HCT116 (cell line): Measurements from ENCODE around the gene PCLO.

Experiments
- ATF3 ChIP-seq: IDR thresholded peaks from 2 replicates; pipeline ENCODE4 v1.6.1; 2012
- CEBPB ChIP-seq: IDR thresholded peaks from 2 replicates; pipeline ENCODE4 v1.6.1; 2012; ENCODE audit warnings: low read depth
- CTCF ChIP-seq, 3 experiments: fragments of 200-600 bp in 1 of 3; sonication (generic) in 1 of 3; IDR thresholded peaks in 2 of 3; conservative IDR thresholded peaks in 1 of 3; 2 replicates each; pipeline ENCODE4 v1.5.1; 2012 to 2017; ENCODE audit warnings: low read depth in 2 of 3, low read length in 2 of 3, antibody characterized with exemption in 1 of 3, borderline replicate concordance in 1 of 3, control low read depth in 1 of 3, mild to moderate bottlenecking in 1 of 3, mixed read lengths in 1 of 3, mixed run types in 1 of 3, moderate library complexity in 1 of 3; ENCODE audit not compliant: insufficient read depth in 1 of 3
- EZH2 ChIP-seq: fragments of 200-600 bp; sonication (generic); IDR thresholded peaks from 2 replicates; pipeline ENCODE4 v1.6.1; 2017; ENCODE audit warnings: antibody characterized with exemption, mixed run types
- EZH2phosphoT487 ChIP-seq: fragments of 200-600 bp; IDR thresholded peaks from 2 replicates; pipeline ENCODE4 v1.6.1; 2018; ENCODE audit warnings: antibody characterized with exemption, borderline replicate concordance
- POLR2A ChIP-seq: IDR thresholded peaks from 2 replicates; pipeline ENCODE4 v1.7.0; 2011; ENCODE audit warnings: borderline replicate concordance; ENCODE audit not compliant: insufficient read depth, insufficient read length; ENCODE audit errors: extremely low read depth
- POLR2AphosphoS5 ChIP-seq: IDR thresholded peaks from 2 replicates; pipeline ENCODE4 v1.6.1; 2011; ENCODE audit warnings: mild to moderate bottlenecking, low read depth, low read length, moderate library complexity
- RAD21 ChIP-seq: IDR thresholded peaks from 2 replicates; pipeline ENCODE4 v1.6.1; 2012; ENCODE audit warnings: low read depth, mild to moderate bottlenecking
- REST ChIP-seq: IDR thresholded peaks from 2 replicates; pipeline ENCODE4 v1.6.1; 2012; ENCODE audit warnings: low read depth
- SIN3A ChIP-seq: IDR thresholded peaks from 2 replicates; pipeline ENCODE4 v1.6.1; 2012; ENCODE audit warnings: low read depth
- SRF ChIP-seq: IDR thresholded peaks from 2 replicates; pipeline ENCODE4 v1.6.1; 2012; ENCODE audit warnings: low read depth
- TCF7L2 ChIP-seq: IDR thresholded peaks from 2 replicates; pipeline ENCODE4 v1.7.0; 2011; ENCODE audit warnings: borderline replicate concordance, inconsistent platforms; ENCODE audit not compliant: insufficient read depth, insufficient read length; ENCODE audit errors: extremely low read depth
- ZNF274 ChIP-seq: fragments of 200-500 bp; sonication (Bioruptor generic); IDR thresholded peaks from 2 replicates; pipeline ENCODE4 v1.6.1; 2014; ENCODE audit warnings: mild to moderate bottlenecking, low read depth, low read length, inconsistent platforms

DNA sequence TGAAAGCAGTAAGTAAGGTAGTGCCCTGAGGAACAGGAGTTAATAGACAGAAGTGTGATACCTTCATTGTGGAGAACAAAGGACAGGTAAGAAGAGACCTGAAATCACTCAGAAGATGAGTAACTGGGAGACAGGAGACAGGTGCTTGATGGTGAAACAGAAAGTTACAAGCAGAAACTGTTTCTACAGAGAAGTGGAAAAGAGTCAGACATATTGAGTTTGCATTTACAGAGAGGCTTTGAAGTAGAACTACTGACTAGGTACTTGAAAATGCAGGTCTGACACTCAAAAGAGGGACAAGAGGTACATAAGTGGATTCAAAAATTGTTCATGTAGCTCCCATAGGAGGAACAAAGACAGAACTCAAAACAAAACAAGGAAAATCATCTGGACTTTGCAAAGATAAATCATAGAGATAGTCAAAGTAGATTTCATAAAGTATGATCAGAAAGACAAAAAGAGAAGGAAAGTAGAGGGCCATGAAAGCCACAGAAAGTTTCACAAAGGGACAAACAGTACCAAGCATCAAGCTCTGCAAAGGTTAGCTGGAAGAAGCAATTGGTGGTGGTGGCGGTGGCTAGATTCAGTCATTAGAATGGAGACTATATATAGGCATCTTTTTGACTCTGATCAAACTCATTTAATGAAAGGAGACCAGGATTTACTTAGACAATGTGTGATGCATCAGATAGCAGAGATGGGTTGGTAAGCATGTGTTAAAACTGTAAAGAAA, 198.4 kb downstream of the PCLO start:
- no peak for TF ChIP-seq CTCF (IDR thresholded peaks at IDR 0.05 in 2 of 3, conservative IDR thresholded peaks at IDR 0.05 in 1 of 3; ENCODE audit: borderline replicate concordance in 1 of 3, insufficient read depth in 1 of 3, low read depth in 2 of 3, low read length in 2 of 3)
- TF ChIP-seq POLR2A = no peak
- TF ChIP-seq EZH2 = no peak
- TF ChIP-seq REST = no peak
- no peak for TF ChIP-seq EZH2phosphoT487
- no peak for TF ChIP-seq RAD21
- TF ChIP-seq CEBPB = no peak
- no peak for TF ChIP-seq ATF3
- TF ChIP-seq POLR2AphosphoS5 = no peak
- no peak for TF ChIP-seq SIN3A
- TF ChIP-seq TCF7L2 = no peak
- TF ChIP-seq SRF = no peak
- no peak for TF ChIP-seq ZNF274
